Upper lobe of left lung (tissue), 4 donors: ENCODE data around the gene APOL6.

Experiments
- POLR2AphosphoS5 ChIP-seq, 2 donors: sonication (generic); formaldehyde crosslinking; IDR thresholded peaks; one replicate each; pipeline ENCODE4 v1.5.1; 2017; ENCODE audit warnings: antibody characterized with exemption in 2 of 2
- TF ChIP-seq, protein P1 (sequence below), 6 experiments: fragments of 450-650 bp in 4 of 6; fragments of 200-600 bp in 2 of 6; sonication (generic) in 2 of 6; IDR thresholded peaks; one replicate each; pipeline ENCODE4 v1.5.1; 2016 to 2019; ENCODE audit warnings: antibody characterized with exemption in 6 of 6

DNA sequence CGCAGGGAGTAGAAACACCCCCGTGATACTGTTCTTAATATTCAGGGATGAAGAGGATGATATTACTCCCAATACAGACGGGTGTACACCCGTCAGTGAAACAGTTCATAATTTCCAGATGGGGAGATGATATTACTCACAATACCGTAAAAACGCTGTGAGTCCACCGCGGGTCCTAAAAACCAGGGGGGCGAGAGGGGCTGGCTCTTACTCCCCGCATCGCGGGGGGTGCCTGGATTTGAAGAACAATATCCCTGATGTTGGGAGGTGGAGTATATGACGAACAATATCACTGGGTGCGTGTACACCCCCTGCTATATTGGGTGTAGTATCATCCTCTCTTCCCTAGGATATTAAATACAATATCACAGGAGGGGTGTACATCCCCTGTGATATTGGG, 48.9 kb downstream of the APOL6 start:
- TF ChIP-seq POLR2AphosphoS5 (IDR thresholded peaks at IDR 0.05): no peak
- TF ChIP-seq, protein P1, sequence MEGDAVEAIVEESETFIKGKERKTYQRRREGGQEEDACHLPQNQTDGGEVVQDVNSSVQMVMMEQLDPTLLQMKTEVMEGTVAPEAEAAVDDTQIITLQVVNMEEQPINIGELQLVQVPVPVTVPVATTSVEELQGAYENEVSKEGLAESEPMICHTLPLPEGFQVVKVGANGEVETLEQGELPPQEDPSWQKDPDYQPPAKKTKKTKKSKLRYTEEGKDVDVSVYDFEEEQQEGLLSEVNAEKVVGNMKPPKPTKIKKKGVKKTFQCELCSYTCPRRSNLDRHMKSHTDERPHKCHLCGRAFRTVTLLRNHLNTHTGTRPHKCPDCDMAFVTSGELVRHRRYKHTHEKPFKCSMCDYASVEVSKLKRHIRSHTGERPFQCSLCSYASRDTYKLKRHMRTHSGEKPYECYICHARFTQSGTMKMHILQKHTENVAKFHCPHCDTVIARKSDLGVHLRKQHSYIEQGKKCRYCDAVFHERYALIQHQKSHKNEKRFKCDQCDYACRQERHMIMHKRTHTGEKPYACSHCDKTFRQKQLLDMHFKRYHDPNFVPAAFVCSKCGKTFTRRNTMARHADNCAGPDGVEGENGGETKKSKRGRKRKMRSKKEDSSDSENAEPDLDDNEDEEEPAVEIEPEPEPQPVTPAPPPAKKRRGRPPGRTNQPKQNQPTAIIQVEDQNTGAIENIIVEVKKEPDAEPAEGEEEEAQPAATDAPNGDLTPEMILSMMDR (IDR thresholded peaks at IDR 0.05): no peak
